ENCODE data around the gene PLGRKT. TPM values are rescaled to one million over a fixed set of nuclear protein-coding genes. Genes with fewer than 3 reads are reported as not detected.
A peak's percentile ranks its signal among the peaks of the same experiment; 100 is the strongest.
"Not testable (repeated sequence)": the region's sequence is repeated elsewhere in the genome, so short reads cannot be mapped to it uniquely, and the experiment has no call there.

Gene PLGRKT
- total RNA-seq, 1 donor from 2014 or later = 12.4 TPM

GRCh38 chr9:5432890-5433289 is 4.8 kb downstream of the PLGRKT start:
- not testable (repeated sequence) for DNase-seq (ENCODE audit: low read depth, low spot score)

- no peak for DNase-seq (ENCODE audit: low read depth, low spot score)
These were observed 6.8 kb downstream of the PLGRKT start for GRCh38 chr9:5430912-5431311.

GRCh38 chr9:5429873-5430564 is 7.7 kb downstream of the PLGRKT start:
- DNase-seq (ENCODE audit: low read depth, low spot score) = no peak

GRCh38 chr9:5428794-5429528 is 8.8 kb downstream of the PLGRKT start:
- DNase-seq (ENCODE audit: low read depth, low spot score) = no peak

- no peak for DNase-seq (ENCODE audit: low read depth, low spot score)
These were observed 9.6 kb downstream of the PLGRKT start for GRCh38 chr9:5428172-5428571.

GRCh38 chr9:5427005-5427404 is 10.7 kb downstream of the PLGRKT start:
- no peak for DNase-seq (ENCODE audit: low read depth, low spot score)

GRCh38 chr9:5425006-5425628 is 12.6 kb downstream of the PLGRKT start:
- DNase-seq (ENCODE audit: low read depth, low spot score) = no peak

GRCh38 chr9:5422276-5422675 is 15.4 kb downstream of the PLGRKT start:
- DNase-seq (ENCODE audit: low read depth, low spot score) = no peak

GRCh38 chr9:5421163-5421562 is 16.6 kb downstream of the PLGRKT start:
- DNase-seq (ENCODE audit: low read depth, low spot score) = no peak

GRCh38 chr9:5419987-5420386 is 17.7 kb downstream of the PLGRKT start:
- DNase-seq (ENCODE audit: low read depth, low spot score) = no peak

- DNase-seq (ENCODE audit: low read depth, low spot score) = no peak
These were observed 19.2 kb downstream of the PLGRKT start for GRCh38 chr9:5418481-5418880.

- no peak for DNase-seq (ENCODE audit: low read depth, low spot score)
These were observed 20.8 kb downstream of the PLGRKT start for GRCh38 chr9:5416953-5417352.

GRCh38 chr9:5408596-5408995 is 29.1 kb downstream of the PLGRKT start:
- no peak for DNase-seq (ENCODE audit: low read depth, low spot score)

GRCh38 chr9:5402217-5402616 is 35.5 kb downstream of the PLGRKT start:
- no peak for DNase-seq (ENCODE audit: low read depth, low spot score)

- not testable (repeated sequence) for DNase-seq (ENCODE audit: low read depth, low spot score)
These were observed 40.2 kb downstream of the PLGRKT start for GRCh38 chr9:5397547-5397946.

- no peak for DNase-seq (ENCODE audit: low read depth, low spot score)
These were observed 42.3 kb downstream of the PLGRKT start for GRCh38 chr9:5395428-5395827.

GRCh38 chr9:5393976-5394375 is 43.7 kb downstream of the PLGRKT start:
- DNase-seq (ENCODE audit: low read depth, low spot score) = peak; percentile 15

GRCh38 chr9:5393497-5393896 is 44.2 kb downstream of the PLGRKT start:
- no peak for DNase-seq (ENCODE audit: low read depth, low spot score)

- DNase-seq (ENCODE audit: low read depth, low spot score) = no peak
These were observed 45.4 kb downstream of the PLGRKT start for GRCh38 chr9:5392285-5392684.

- DNase-seq (ENCODE audit: low read depth, low spot score) = no peak
These were observed 48.5 kb downstream of the PLGRKT start for GRCh38 chr9:5389109-5389732.

- no peak for DNase-seq (ENCODE audit: low read depth, low spot score)
These were observed 49.5 kb downstream of the PLGRKT start for GRCh38 chr9:5388026-5388819.

Data from pulmonary artery endothelial cell (primary cell).